ENCODE results near the gene AP2A1. TPM values are rescaled to one million over a fixed set of nuclear protein-coding genes. Genes with fewer than 3 reads are reported as not detected.

The AP2A1 gene
- total and polyA plus RNA-seq, 9 of the 15 experiments (the other 6 are each of a cell fraction or from before 2014, with no cell fraction given) = 0.55 to 150 (median 31.9) TPM

DNA sequence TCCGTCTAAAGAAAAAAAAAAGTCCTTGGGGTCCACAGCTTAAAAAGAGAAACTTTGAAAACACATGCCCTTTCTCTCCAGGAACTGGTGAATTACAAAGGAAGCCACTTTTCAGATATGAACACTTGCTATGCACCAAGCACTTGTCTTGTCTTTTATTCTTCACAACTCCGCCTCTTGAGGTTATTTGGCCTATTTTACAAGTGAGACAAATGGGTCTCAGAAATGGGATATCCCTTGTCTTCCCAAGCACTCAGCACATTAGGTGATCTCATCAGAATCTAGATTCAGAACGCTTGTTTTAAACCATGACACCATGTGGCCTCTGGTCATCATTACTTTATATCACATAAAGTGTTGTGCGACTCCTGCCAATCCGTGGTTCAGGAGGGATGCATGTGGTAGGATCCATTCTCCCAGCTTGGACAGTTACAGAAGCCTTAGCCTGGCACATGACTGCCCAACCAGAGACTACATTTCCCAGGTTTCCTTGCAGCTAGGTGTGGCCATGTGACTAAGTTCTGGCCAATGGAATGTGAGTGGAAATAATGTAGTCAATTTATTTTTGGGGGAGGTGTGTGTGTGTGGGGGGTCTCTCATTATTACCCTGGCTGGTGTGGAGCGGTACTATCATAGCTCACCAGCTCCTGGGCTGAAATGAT lies 17.6 kb upstream of the AP2A1 start (continued):
- TF ChIP-seq, protein P1, sequence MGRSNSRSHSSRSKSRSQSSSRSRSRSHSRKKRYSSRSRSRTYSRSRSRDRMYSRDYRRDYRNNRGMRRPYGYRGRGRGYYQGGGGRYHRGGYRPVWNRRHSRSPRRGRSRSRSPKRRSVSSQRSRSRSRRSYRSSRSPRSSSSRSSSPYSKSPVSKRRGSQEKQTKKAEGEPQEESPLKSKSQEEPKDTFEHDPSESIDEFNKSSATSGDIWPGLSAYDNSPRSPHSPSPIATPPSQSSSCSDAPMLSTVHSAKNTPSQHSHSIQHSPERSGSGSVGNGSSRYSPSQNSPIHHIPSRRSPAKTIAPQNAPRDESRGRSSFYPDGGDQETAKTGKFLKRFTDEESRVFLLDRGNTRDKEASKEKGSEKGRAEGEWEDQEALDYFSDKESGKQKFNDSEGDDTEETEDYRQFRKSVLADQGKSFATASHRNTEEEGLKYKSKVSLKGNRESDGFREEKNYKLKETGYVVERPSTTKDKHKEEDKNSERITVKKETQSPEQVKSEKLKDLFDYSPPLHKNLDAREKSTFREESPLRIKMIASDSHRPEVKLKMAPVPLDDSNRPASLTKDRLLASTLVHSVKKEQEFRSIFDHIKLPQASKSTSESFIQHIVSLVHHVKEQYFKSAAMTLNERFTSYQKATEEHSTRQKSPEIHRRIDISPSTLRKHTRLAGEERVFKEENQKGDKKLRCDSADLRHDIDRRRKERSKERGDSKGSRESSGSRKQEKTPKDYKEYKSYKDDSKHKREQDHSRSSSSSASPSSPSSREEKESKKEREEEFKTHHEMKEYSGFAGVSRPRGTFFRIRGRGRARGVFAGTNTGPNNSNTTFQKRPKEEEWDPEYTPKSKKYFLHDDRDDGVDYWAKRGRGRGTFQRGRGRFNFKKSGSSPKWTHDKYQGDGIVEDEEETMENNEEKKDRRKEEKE (IDR thresholded peaks at IDR 0.05; ENCODE audit: borderline replicate concordance in 1 of 2, control insufficient read depth in 1 of 2, low read depth in 2 of 2, low read length in 1 of 2) = no peak
- TF ChIP-seq SLC30A9 (CRISPR knock-in tag; IDR thresholded peaks at IDR 0.05) = no peak
- TF ChIP-seq RBBP5 (IDR thresholded peaks at IDR 0.05; ENCODE audit: borderline replicate concordance, insufficient read depth, low read length, poor library complexity, severe bottlenecking) = no peak
- TF ChIP-seq ZNF140 (CRISPR knock-in tag; IDR thresholded peaks at IDR 0.05) = no peak
- TF ChIP-seq, protein P2, sequence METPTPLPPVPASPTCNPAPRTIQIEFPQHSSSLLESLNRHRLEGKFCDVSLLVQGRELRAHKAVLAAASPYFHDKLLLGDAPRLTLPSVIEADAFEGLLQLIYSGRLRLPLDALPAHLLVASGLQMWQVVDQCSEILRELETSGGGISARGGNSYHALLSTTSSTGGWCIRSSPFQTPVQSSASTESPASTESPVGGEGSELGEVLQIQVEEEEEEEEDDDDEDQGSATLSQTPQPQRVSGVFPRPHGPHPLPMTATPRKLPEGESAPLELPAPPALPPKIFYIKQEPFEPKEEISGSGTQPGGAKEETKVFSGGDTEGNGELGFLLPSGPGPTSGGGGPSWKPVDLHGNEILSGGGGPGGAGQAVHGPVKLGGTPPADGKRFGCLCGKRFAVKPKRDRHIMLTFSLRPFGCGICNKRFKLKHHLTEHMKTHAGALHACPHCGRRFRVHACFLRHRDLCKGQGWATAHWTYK (CRISPR knock-in tag; IDR thresholded peaks at IDR 0.05) = no peak
- no peak for TF ChIP-seq SIRT6 (IDR thresholded peaks at IDR 0.05; ENCODE audit: low read depth, low read length)
- peak; percentile 60 for TF ChIP-seq CBFA2T2 (conservative IDR thresholded peaks at IDR 0.05)
- TF ChIP-seq, protein P3, sequence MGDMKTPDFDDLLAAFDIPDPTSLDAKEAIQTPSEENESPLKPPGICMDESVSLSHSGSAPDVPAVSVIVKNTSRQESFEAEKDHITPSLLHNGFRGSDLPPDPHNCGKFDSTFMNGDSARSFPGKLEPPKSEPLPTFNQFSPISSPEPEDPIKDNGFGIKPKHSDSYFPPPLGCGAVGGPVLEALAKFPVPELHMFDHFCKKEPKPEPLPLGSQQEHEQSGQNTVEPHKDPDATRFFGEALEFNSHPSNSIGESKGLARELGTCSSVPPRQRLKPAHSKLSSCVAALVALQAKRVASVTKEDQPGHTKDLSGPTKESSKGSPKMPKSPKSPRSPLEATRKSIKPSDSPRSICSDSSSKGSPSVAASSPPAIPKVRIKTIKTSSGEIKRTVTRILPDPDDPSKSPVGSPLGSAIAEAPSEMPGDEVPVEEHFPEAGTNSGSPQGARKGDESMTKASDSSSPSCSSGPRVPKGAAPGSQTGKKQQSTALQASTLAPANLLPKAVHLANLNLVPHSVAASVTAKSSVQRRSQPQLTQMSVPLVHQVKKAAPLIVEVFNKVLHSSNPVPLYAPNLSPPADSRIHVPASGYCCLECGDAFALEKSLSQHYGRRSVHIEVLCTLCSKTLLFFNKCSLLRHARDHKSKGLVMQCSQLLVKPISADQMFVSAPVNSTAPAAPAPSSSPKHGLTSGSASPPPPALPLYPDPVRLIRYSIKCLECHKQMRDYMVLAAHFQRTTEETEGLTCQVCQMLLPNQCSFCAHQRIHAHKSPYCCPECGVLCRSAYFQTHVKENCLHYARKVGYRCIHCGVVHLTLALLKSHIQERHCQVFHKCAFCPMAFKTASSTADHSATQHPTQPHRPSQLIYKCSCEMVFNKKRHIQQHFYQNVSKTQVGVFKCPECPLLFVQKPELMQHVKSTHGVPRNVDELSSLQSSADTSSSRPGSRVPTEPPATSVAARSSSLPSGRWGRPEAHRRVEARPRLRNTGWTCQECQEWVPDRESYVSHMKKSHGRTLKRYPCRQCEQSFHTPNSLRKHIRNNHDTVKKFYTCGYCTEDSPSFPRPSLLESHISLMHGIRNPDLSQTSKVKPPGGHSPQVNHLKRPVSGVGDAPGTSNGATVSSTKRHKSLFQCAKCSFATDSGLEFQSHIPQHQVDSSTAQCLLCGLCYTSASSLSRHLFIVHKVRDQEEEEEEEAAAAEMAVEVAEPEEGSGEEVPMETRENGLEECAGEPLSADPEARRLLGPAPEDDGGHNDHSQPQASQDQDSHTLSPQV (IDR thresholded peaks at IDR 0.05) = no peak
- TF ChIP-seq TAF7 (tag; IDR thresholded peaks at IDR 0.05) = no peak
- TF ChIP-seq TRIM24 (IDR thresholded peaks at IDR 0.05) = no peak
- TF ChIP-seq ZFP1 (CRISPR knock-in tag; IDR thresholded peaks at IDR 0.05) = no peak
- TF ChIP-seq TEAD2 (tag; IDR thresholded peaks at IDR 0.05) = no peak
- TF ChIP-seq MAZ (CRISPR knock-in tag; conservative IDR thresholded peaks at IDR 0.05 in 1 of 2, IDR thresholded peaks at IDR 0.05 in 1 of 2) = no peak
- TF ChIP-seq, protein P4, sequence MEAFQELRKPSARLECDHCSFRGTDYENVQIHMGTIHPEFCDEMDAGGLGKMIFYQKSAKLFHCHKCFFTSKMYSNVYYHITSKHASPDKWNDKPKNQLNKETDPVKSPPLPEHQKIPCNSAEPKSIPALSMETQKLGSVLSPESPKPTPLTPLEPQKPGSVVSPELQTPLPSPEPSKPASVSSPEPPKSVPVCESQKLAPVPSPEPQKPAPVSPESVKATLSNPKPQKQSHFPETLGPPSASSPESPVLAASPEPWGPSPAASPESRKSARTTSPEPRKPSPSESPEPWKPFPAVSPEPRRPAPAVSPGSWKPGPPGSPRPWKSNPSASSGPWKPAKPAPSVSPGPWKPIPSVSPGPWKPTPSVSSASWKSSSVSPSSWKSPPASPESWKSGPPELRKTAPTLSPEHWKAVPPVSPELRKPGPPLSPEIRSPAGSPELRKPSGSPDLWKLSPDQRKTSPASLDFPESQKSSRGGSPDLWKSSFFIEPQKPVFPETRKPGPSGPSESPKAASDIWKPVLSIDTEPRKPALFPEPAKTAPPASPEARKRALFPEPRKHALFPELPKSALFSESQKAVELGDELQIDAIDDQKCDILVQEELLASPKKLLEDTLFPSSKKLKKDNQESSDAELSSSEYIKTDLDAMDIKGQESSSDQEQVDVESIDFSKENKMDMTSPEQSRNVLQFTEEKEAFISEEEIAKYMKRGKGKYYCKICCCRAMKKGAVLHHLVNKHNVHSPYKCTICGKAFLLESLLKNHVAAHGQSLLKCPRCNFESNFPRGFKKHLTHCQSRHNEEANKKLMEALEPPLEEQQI (IDR thresholded peaks at IDR 0.05) = no peak
- no peak for TF ChIP-seq TBP (optimal IDR thresholded peaks at IDR 0.05; ENCODE audit: low read depth, low read length)
- TF ChIP-seq POLR2A (conservative IDR thresholded peaks at IDR 0.05) = no peak
- TF ChIP-seq ZZZ3 (IDR thresholded peaks at IDR 0.05) = no peak
